Esophagus mucosa (tissue), 1 donor: ENCODE measurements around the gene KNDC1. TPM values are rescaled to one million over a fixed set of nuclear protein-coding genes. Genes with fewer than 3 reads are reported as not detected.
A peak's percentile ranks its signal among the peaks of the same experiment; 100 is the strongest.
"Not testable (repeated sequence)": the region's sequence is repeated elsewhere in the genome, so short reads cannot be mapped to it uniquely, and the experiment has no call there.

Experiments used
- ATAC-seq: fragments of 200-7000 bp; cut with Tn5 transposase; one replicate; pipeline ENCODE4 v1.9.1; 2020
- total RNA-seq: library from RNA; stranded (reverse); gene quantifications from one replicate; pipeline ENCODE4 v1.2.4, GENCODE V29; 2023
- donor health status: DM: yes; HTN: yes; CAD: no.

Gene KNDC1
- total RNA-seq, 1 donor from 2014 or later: 3.8 TPM

DNA sequence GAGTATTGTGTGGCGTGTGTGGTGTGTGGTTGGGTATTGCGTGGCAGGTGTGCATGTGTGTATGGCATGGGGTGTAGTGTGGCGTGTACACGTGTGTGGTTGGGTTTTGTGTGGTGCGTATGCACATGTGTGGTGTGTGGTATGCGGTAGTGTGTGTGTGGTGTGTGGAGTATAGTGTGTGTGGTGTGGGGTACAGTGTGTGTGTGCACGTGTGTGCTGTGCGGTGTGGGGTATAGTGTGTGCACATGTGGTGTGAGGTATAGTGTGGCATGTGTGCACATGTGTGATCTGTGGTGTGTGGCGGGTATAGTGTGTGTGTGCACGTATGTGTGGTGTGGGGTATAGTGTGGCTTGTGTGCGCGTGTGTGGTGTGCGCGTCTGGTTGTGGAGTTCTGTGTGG is 49.1 kb downstream of the KNDC1 start:
- no peak for ATAC-seq

GRCh38 chr10:133209641-133210040 is 49.6 kb downstream of the KNDC1 start:
- no peak for ATAC-seq

DNA sequence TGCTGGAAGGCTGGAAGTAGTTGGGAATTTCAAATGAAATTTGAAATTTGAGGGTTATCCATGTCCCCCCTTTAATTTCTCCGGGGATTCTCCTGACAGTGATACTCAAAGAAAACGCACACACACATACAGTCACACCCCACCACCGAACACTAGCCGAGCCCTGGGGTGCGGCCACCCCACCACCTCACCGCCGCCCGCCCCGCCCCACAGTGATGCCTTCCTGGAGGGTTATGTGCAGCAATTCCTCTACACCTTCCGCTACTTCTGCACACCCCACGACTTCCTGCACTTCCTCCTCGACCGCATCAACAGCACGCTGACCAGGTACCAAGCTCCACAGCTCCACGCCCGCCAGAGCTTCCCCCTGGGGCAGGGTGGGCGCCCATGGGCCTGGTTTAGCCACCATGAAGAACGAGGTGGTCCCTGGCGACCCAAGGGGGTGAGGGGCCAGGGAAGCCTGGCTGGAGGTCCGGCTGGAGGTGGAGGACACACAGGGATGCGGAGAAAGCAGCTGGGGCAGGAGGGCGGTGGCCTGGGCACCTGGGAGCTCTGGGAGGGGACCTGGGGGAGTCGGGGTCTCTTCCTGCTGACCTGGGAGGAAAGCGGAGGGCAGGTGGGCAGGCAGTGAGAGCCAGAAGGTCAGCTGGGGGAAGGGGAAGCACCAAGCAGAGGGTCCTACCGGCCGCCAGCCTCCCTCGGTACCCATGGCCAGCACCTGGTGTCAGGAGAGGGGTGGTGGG is 50.5 kb downstream of the KNDC1 start:
- ATAC-seq: no peak

GRCh38 chr10:133211141-133211830 is 51.3 kb downstream of the KNDC1 start:
- no peak for ATAC-seq

GRCh38 chr10:133211959-133212852 is 52.2 kb downstream of the KNDC1 start:
- ATAC-seq: no peak

- no peak for ATAC-seq
Observed at GRCh38 chr10:133212853-133213494, 53.0 kb downstream of the KNDC1 start.

GRCh38 chr10:133213641-133214467 is 53.8 kb downstream of the KNDC1 start:
- no peak for ATAC-seq

- ATAC-seq: no peak
Observed at GRCh38 chr10:133214468-133215410, 54.7 kb downstream of the KNDC1 start.

DNA sequence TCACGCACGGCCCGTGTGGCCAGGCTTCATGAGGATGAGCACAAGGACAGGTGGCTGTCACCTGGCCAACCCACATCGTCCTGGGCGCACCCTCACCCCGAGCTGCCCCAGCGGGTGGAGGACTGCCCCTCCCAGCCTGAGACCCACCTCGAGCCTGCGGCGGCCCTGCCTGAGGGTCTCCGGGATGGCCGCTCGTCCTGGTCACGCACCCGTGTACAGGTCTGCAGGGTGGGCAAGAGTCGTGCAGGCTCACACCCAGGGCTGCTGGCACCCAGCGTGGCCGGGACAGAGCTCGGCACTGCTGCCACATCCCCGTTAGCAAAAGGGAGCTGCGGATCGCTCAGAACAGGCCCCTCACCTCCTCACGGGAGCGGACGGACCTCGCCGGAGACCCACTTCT is 55.6 kb downstream of the KNDC1 start:
- no peak for ATAC-seq

DNA sequence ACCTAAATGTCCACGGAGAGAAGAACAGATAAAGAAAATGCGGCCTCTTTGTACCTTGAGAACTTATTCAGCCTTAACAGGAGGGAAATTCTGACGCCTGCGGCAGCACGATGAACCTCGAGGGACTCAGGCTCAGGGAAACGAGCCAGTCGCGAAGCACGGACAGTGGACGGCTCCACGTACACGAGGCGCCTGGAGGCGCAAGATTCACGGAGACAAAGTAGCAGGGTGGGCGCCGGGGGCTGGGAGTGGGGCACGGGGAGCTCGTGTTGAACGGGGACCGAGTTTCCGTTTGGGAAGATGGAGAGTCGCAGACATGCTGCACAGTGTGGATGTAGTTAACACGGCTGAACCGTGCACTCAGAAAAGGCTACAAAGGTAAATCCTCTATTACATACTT is 56.8 kb downstream of the KNDC1 start:
- ATAC-seq: no peak

DNA sequence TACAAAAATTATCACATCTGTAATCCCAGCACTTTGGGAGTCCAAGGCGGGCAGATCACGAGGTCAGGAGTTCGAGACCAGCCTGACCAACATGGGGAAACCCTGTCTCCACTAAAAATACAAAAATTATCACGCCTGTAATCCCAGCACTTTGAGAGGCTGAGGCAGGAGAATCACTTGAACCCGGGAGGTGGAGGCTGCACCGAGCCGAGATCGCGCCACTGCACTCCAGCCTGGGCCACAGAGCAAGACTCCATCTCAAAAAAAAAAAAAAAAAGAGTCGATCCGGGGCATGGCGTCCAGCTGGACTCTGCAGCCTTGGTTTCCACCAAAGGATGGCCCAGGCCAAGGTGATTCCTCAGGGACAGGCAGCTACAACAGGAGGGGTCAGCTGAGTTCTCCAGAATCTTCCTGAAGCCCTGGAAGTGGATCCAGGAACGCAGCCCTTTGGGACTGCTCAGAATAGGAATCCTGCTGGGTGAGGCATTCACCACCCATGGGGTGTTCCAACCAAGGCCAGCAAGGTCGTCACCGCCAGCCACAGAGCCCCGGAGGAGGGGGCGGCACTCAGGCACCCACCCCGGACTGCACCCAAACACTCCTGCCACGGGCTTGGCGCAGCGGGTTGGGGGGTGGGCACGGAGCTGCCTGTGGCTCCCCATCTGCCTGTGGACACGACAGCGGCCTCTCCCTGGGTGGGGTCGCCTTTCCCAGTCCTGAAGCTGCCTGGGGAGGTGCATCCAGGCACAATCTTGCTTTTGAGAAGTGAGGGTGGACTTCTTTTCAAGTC is 58.0 kb downstream of the KNDC1 start:
- no peak for ATAC-seq

DNA sequence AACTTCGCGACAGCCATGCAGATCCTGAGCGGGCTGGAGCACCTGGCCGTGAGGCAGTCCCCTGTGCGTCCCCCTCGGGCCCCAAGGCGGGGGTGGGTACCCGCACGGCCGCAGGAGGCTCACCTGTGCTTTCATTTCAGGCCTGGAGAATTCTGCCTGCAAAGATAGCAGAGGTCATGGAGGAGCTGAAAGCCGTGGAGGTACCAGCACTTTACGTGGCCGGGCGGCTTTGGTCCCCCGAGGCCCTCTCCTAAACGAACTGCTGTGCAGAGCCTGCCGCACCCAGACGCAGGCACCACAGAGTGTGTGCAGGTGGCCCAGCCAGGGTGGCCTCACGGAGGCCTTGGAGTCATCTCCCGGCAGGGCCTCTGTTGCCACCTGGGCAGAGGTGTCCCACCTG is 58.9 kb downstream of the KNDC1 start:
- ATAC-seq: no peak

DNA sequence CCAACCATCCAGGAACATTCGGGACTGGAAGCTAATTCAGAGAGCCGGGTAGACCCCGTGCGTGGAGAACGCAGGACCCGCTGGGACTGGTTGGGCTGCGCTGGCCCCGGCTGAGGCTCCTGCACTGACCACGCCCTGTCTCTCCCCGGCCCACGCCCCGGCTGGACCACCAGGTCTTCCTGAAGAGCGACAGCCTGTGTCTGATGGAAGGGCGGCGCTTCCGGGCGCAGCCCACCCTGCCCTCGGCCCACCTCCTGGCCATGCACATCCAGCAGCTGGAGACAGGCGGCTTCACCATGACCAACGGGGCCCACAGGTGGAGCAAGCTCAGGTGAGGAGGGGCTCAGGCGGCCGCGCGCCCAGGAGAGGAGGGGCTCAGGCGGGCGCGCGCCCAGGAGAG is 59.8 kb downstream of the KNDC1 start:
- ATAC-seq: no peak

DNA sequence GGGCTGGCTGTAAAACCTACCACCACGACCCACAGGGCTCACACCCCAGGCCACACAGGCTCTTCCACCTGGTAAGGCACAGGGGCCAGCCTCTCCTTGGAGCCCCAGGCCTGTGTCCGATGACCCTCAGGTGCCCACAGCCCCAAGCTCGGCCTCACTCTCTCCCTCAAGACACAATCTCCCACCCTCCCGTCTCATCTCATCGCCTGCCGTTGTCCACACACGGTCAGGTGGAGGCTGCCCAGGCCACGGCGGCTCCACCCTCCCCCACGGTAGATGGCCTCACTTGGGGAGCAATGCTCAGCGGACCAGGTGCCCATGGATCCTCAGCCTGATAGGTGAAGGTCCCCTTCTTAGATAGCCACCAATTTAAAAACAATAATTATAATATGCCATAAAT is 61.3 kb downstream of the KNDC1 start:
- no peak for ATAC-seq

- ATAC-seq: not testable (repeated sequence)
Observed at GRCh38 chr10:133221756-133222155, 61.7 kb downstream of the KNDC1 start.

GRCh38 chr10:133224076-133224475 is 64.1 kb downstream of the KNDC1 start:
- no peak for ATAC-seq

- ATAC-seq: no peak
Observed at GRCh38 chr10:133224756-133225372, 64.8 kb downstream of the KNDC1 start.

GRCh38 chr10:133225707-133226191 is 65.7 kb downstream of the KNDC1 start:
- ATAC-seq: no peak

- ATAC-seq: peak; percentile 75
Observed at GRCh38 chr10:133226251-133226808, 66.3 kb downstream of the KNDC1 start.
